MCF 10A (cell line): ENCODE data around the gene ENTPD3. TPM values are rescaled to one million over a fixed set of nuclear protein-coding genes. Genes with fewer than 3 reads are reported as not detected.

Experiments
- BruUV-seq: library from RNA; stranded (reverse); fragments of 400-500 nt; replicated peaks from 2 replicates; lab custom pipeline; 2021; lab: Mats Ljungman, UMichigan
- CTCF ChIA-PET: fragments of 300-600 bp; sonication (Branson Sonifier 250); formaldehyde crosslinking; extraction: SDS; loops from one replicate; lab custom pipeline; 2021; ENCODE audit warnings: antibody characterized with exemption, inconsistent platforms; lab: Yijun Ruan, JAX
- POLR2A ChIA-PET: fragments of 300-600, 350-650 bp; sonication (Branson Sonifier 250); formaldehyde crosslinking; extraction: SDS; loops from one replicate; lab custom pipeline; 2020; ENCODE audit warnings: antibody characterized with exemption, inconsistent platforms; lab: Yijun Ruan, JAX
- DNase-seq: peaks from one replicate; pipeline ENCODE4 v3.0.0-alpha.2; 2018; ENCODE audit not compliant: unreplicated experiment
- H3K27ac Mint-ChIP-seq: one replicate; pipeline ENCODE4 v1.8.0; 2022; ENCODE audit warnings: mild to moderate bottlenecking, low read depth, mixed read lengths; ENCODE audit not compliant: unreplicated experiment
- H3K27me3 Mint-ChIP-seq: one replicate; pipeline ENCODE4 v1.8.0; 2022; ENCODE audit warnings: mixed read lengths; ENCODE audit not compliant: insufficient read depth, unreplicated experiment
- H3K36me3 Mint-ChIP-seq: one replicate; pipeline ENCODE4 v1.8.0; 2022; ENCODE audit warnings: mild to moderate bottlenecking, moderate library complexity, mixed read lengths; ENCODE audit not compliant: insufficient read depth, unreplicated experiment
- H3K4me1 Mint-ChIP-seq: one replicate; pipeline ENCODE4 v1.8.0; 2022; ENCODE audit warnings: mixed read lengths; ENCODE audit not compliant: insufficient read depth, unreplicated experiment
- H3K4me3 Mint-ChIP-seq: one replicate; pipeline ENCODE4 v1.8.0; 2022; ENCODE audit warnings: mild to moderate bottlenecking, moderate library complexity, mixed read lengths; ENCODE audit not compliant: unreplicated experiment
- H3K9me3 Mint-ChIP-seq: one replicate; pipeline ENCODE4 v1.8.0; 2022; ENCODE audit warnings: mixed read lengths; ENCODE audit not compliant: unreplicated experiment
- CTCF ChIP-seq: fragments of 200-600 bp; IDR thresholded peaks from one replicate; pipeline ENCODE4 v1.8.0; 2022; ENCODE audit warnings: antibody characterized with exemption, mild to moderate bottlenecking; ENCODE audit not compliant: unreplicated experiment
- intact Hi-C: fragments of 100-400 bp; cut with micrococcal nuclease; formaldehyde crosslinking; loops from 2 replicates; pipeline ENCODE4 v1.14.1; 2022
- total RNA-seq: library from RNA; stranded (reverse); gene quantifications from 2 replicates; pipeline ENCODE4 v1.2.3, GENCODE V29; 2022

ENTPD3 gene
- total RNA-seq, 1 experiment from 2014 or later, result 0.28 TPM

GRCh38 chr3:40452876-40453730, 66.1 kb downstream of the ENTPD3 start:
- Mint-ChIP-seq H3K36me3 (peaks cover 20% of the 10 kb centered on the region), H3K4me3 (peak overlapping the region; percentile 90), H3K4me1 (peaks cover 20% of the 10 kb centered on the region), H3K27ac (peak overlapping the region; percentile 95), H3K27me3 (no peaks in the 10 kb centered on the region), H3K9me3 (no peaks in the 10 kb centered on the region)
- no TSS peak for BruUV-seq
- DNase-seq, result peak; percentile 99
- CTCF ChIA-PET, result interaction anchor here (0.6 to 5.2 kb wide), 12 partner anchors 9 to 261 kb away, joined by 3 to 38 read pairs (median 4); partner anchors contain the start of gene ZNF620
- POLR2A ChIA-PET, result interaction anchor here (0.5 to 4.1 kb wide), 29 partner anchors 10 to 1666 kb away, joined by 3 to 36 read pairs (median 5); partner anchors contain the start of genes CTNNB1, ZNF619, ZNF620 and ZNF621
- no peak for TF ChIP-seq CTCF
- intact Hi-C loops, result loop anchor here (1.0 to 2.0 kb wide), 3 partner anchors 52 to 126 kb away; partner anchors contain the start of gene ZNF621

- Mint-ChIP-seq H3K27me3 (no peaks in the 10 kb centered on the region), H3K36me3 (peaks cover 29% of the 10 kb centered on the region), H3K27ac (peak overlapping the region; percentile 95), H3K4me1 (peaks cover 20% of the 10 kb centered on the region), H3K4me3 (peak overlapping the region; percentile 90), H3K9me3 (no peaks in the 10 kb centered on the region)
- intact Hi-C loops, result loop anchor here (1.0 to 2.0 kb wide), 3 partner anchors 51 to 127 kb away; partner anchors contain the start of gene ZNF621
- DNase-seq, result no peak
- TF ChIP-seq CTCF, result no peak
- ChIA-PET POLR2A (interaction anchor here (0.5 to 4.1 kb wide), 22 partner anchors 9 to 1665 kb away, joined by 3 to 36 read pairs (median 5); partner anchors contain the start of genes ZNF619, ZNF620 and ZNF621), CTCF (interaction anchor here (0.5 to 5.2 kb wide), 8 partner anchors 15 to 1439 kb away, joined by 3 to 38 read pairs (median 3); no protein-coding TSS in a partner anchor)
- BruUV-seq, result no TSS peak
Measured at GRCh38 chr3:40453933-40454332, 66.9 kb downstream of the ENTPD3 start.

GRCh38 chr3:40455328-40455727, 68.3 kb downstream of the ENTPD3 start:
- ChIA-PET POLR2A (interaction anchor here (3.9 to 4.1 kb wide), 2 partner anchors 50 to 70 kb away, joined by 32 to 36 read pairs; partner anchors contain the start of genes ZNF620 and ZNF621), CTCF (interaction anchor here (5.2 kb wide), 1 partner anchor 127 kb away, joined by 38 read pairs; no protein-coding TSS in a partner anchor)
- Mint-ChIP-seq H3K36me3 (peaks cover 43% of the 10 kb centered on the region), H3K27ac (no peak overlapping the region), H3K4me1 (peaks cover 13% of the 10 kb centered on the region), H3K9me3 (no peaks in the 10 kb centered on the region), H3K4me3 (peak overlapping the region; percentile 94), H3K27me3 (no peaks in the 10 kb centered on the region)
- no peak for TF ChIP-seq CTCF
- no peak for DNase-seq
- intact Hi-C loops, result no loop called here
- no TSS peak for BruUV-seq
